Thoracic aorta (tissue), 2 donors: Measurements from ENCODE around the gene ARHGEF28. TPM values are rescaled to one million over a fixed set of nuclear protein-coding genes. Genes with fewer than 3 reads are reported as not detected.

ENCODE experiments used
- ATAC-seq: fragments of 150-250 bp; one replicate; pipeline ENCODE4 v1.8.0; 2017; ENCODE audit warnings: low read depth; ENCODE audit not compliant: insufficient number of reproducible peaks, low FRiP score
- DNase-seq: peaks from one replicate; pipeline ENCODE4 v3.0.0-alpha.2; 2020; ENCODE audit warnings: low spot score
- H3K27ac ChIP-seq, 2 donors: fragments of 200-600 bp; sonication (generic); 1 replicate in 1 of 2; 2 replicates in 1 of 2; pipeline ENCODE4 v1.5.1; 2016; ENCODE audit warnings: mild to moderate bottlenecking in 2 of 2, moderate library complexity in 2 of 2
- H3K27me3 ChIP-seq: fragments of 200-600 bp; sonication (generic); replicated peaks from 2 replicates; pipeline ENCODE4 v1.6.0; 2016; ENCODE audit warnings: mild to moderate bottlenecking; ENCODE audit not compliant: insufficient read depth
- H3K36me3 ChIP-seq: fragments of 200-600 bp; sonication (generic); one replicate; pipeline ENCODE4 v1.5.1; 2016
- H3K4me1 ChIP-seq, 2 donors: fragments of 200-600 bp; sonication (generic); 1 replicate in 1 of 2; 2 replicates in 1 of 2; pipeline versions ENCODE4 v1.5.1 to v1.6.0; 2016; ENCODE audit warnings: low read depth in 2 of 2, mild to moderate bottlenecking in 1 of 2; ENCODE audit not compliant: control insufficient read depth in 1 of 2
- H3K4me3 ChIP-seq: fragments of 200-600 bp; sonication (generic); 2 replicates; pipeline ENCODE4 v1.5.1; 2016; ENCODE audit warnings: mild to moderate bottlenecking
- H3K9me3 ChIP-seq: fragments of 200-600 bp; sonication (generic); 2 replicates; pipeline ENCODE4 v1.5.1; 2016
- CTCF ChIP-seq: fragments of 200-600 bp; sonication (generic); IDR thresholded peaks from one replicate; pipeline ENCODE4 v1.5.1; 2019; ENCODE audit warnings: antibody characterized with exemption
- total RNA-seq, 2 donors: library from RNA; depleted of rRNA; stranded (reverse); fragments of >200 nt; gene quantifications; one replicate each; pipeline versions ENCODE4 v1.1.0 to v1.2.3, GENCODE V29; 2016

The ARHGEF28 gene
- total RNA-seq, 2 donors from 2014 or later, result 35.5 to 40.8 TPM

DNA sequence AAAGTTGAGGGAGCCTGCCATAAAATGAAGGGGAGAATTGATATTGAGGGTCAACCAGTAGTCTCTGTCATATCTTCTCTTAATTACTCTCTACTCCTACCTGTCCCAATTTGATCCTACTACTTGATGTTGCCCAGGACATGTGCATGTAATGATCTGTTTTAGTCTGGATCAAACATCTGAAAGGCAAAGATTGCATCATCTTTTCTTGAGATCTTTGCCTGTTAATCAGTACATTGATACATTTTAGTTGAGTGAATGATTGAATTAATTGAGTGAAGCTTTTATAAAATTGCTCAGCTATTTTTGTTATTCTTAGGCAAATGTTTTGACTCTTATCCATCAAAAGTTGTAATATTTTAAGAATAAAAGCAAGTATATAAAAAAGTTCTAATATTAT, 21.7 kb downstream of the ARHGEF28 start:
- H3K27me3 ChIP-seq, result no peaks in the 10 kb centered on the region
- H3K27ac ChIP-seq, result no peak overlapping the region
- DNase-seq (no peak), ATAC-seq (no peak)
- H3K9me3 ChIP-seq, result no peaks in the 10 kb centered on the region
- H3K4me1 ChIP-seq, result peaks cover 0 to 6% of the 10 kb centered on the region in 2 donors
- no peak for TF ChIP-seq CTCF
- H3K4me3 ChIP-seq, result no peak overlapping the region
- no peaks in the 10 kb centered on the region for H3K36me3 ChIP-seq

GRCh38 chr5:73648515-73648914, 22.5 kb downstream of the ARHGEF28 start:
- no peaks in the 10 kb centered on the region for H3K9me3 ChIP-seq

DNA sequence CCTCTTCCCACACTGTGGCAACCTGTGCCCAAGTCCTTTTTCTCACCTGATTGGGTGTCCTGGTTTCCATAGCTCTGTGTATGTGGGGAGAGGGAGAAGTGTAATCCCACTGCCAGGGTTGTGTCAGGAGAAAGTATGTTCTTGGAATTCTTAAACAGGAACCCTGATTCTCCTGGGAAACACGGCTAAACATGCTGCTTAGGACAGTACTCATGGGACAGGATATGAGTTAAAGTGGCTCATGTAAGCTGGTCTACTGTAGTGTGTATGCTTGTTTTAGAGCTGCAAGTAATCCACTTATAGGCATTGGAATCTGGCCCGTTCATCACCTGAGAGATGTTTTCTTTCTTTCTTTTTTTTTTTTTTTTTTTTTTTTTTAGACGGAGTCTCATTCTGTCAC, 23.9 kb downstream of the ARHGEF28 start:
- TF ChIP-seq CTCF, result no peak
- H3K4me3 ChIP-seq, result no peak overlapping the region
- H3K4me1 ChIP-seq, result peaks cover 10 to 20% of the 10 kb centered on the region in 2 donors
- H3K9me3 ChIP-seq, result no peaks in the 10 kb centered on the region
- no peak for ATAC-seq
- DNase-seq, result no peak
- no peak overlapping the region for H3K27ac ChIP-seq
- H3K27me3 ChIP-seq, result no peaks in the 10 kb centered on the region
- no peaks in the 10 kb centered on the region for H3K36me3 ChIP-seq

More at GRCh38 chr5:73648515-73648914, 22.5 kb downstream of the ARHGEF28 start:
- Histone ChIP-seq H3K4me1 (peaks cover 0 to 6% of the 10 kb centered on the region in 2 donors), H3K27ac (no peak overlapping the region), H3K4me3 (no peak overlapping the region), H3K36me3 (no peaks in the 10 kb centered on the region), H3K27me3 (no peaks in the 10 kb centered on the region)
- ATAC-seq (no peak), DNase-seq (no peak)
- no peak for TF ChIP-seq CTCF

DNA sequence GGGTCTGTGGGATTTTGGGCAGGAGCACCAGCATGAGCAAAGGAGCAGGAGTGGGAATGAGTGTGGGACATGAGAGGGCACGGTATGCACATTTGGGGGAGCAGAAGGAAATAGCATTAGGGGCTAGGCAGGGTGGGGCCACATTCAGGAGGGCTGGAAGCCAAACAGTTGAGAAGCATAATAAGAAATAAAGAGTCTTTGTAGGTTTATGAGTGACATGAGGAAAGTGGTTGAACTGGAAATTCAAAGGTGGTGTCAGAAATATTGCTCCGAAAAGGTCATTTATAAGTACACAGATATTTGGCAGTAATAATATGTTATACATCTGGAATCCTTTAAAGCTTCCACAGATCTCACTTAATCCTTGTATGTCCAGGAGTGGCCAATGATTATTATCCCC, 26.4 kb downstream of the ARHGEF28 start:
- no peak overlapping the region for H3K27ac ChIP-seq

DNA sequence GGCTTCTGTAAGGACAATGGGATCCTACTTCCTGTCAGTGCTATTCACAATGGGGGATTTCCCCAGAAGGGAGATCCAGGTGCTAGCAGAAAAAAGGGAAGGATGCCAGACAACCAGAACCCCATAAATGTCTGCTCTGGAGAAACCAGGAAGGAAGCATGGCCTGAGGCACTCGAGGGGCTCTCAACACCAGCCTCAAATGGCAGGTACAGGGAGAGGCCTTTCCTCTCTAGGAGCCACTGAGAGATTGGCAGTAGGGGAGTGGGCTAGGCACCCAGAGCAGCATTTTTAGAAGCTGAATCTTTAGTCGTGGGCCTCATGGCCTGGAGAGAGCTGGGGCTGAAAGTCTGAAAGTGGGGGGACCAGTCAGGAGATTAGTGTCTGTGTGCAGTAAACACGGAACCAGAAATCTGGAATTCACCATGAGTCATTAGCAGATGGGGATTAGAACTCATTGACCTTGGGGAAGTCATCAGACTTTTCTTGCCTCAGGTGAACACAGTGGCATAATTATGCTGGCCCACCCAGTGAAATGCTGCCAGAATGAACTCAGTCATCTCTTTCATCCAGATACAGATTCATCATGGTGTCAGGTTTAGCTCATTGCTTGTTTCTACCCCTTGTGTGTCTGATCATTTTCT, 28.3 kb downstream of the ARHGEF28 start:
- peaks cover 11 to 39% of the 10 kb centered on the region in 2 donors for H3K4me1 ChIP-seq
- H3K27ac ChIP-seq, result peak overlapping the region; percentile 73 to 75
- H3K36me3 ChIP-seq, result no peaks in the 10 kb centered on the region
- no peak for DNase-seq
- H3K27me3 ChIP-seq, result no peaks in the 10 kb centered on the region
- no peak overlapping the region for H3K4me3 ChIP-seq
- no peak for ATAC-seq
- no peak for TF ChIP-seq CTCF
- H3K9me3 ChIP-seq, result no peaks in the 10 kb centered on the region

More for the DNA sequence above, 26.4 kb downstream of the ARHGEF28 start:
- ATAC-seq, result no peak
- H3K36me3 ChIP-seq, result no peaks in the 10 kb centered on the region
- no peak for DNase-seq
- no peak for TF ChIP-seq CTCF
- H3K4me1 ChIP-seq, result peaks cover 11 to 39% of the 10 kb centered on the region in 2 donors
- H3K4me3 ChIP-seq, result no peak overlapping the region
- H3K9me3 ChIP-seq, result no peaks in the 10 kb centered on the region
- no peaks in the 10 kb centered on the region for H3K27me3 ChIP-seq
